Body of pancreas (tissue), 4 donors: ENCODE results near the gene ARHGAP26.

Experiments used
- CTCF ChIP-seq, 7 experiments: fragments of 450-650 bp in 4 of 7; fragments of 200-600 bp in 3 of 7; sonication (generic) in 3 of 7; IDR thresholded peaks; one replicate each; pipeline ENCODE4 v1.5.1; 2016 to 2019; ENCODE audit warnings: antibody characterized with exemption in 7 of 7
- POLR2A ChIP-seq, 3 donors: fragments of 450-650 bp; IDR thresholded peaks; one replicate each; pipeline ENCODE4 v1.6.1; 2016; ENCODE audit warnings: antibody characterized with exemption in 3 of 3, mild to moderate bottlenecking in 2 of 3

- TF ChIP-seq CTCF (IDR thresholded peaks at IDR 0.05) (no peak), POLR2A (IDR thresholded peaks at IDR 0.05) (no peak)
These were observed 292.2 kb downstream of the ARHGAP26 start for GRCh38 chr5:143062379-143062778.
